Measurements from ENCODE around the gene RND1. TPM values are rescaled to one million over a fixed set of nuclear protein-coding genes. Genes with fewer than 3 reads are reported as not detected.
A peak's percentile ranks its signal among the peaks of the same experiment; 100 is the strongest.

Gene RND1
- total and polyA plus RNA-seq, 2 of the 13 experiments (the other 11 are each of a cell fraction or from before 2014, with no cell fraction given), result 1.8 to 1.9 TPM

- TF ChIP-seq RFXAP (CRISPR knock-in tag; IDR thresholded peaks at IDR 0.05; ENCODE audit: borderline replicate concordance) (peak; percentile 81; the same call in 1 of the 2 replicates), ZNF850 (CRISPR knock-in tag; conservative IDR thresholded peaks at IDR 0.05) (no peak), NCOR1 (IDR thresholded peaks at IDR 0.05; ENCODE audit: borderline replicate concordance, low read length) (no peak), THRA (CRISPR knock-in tag; IDR thresholded peaks at IDR 0.05; ENCODE audit: borderline replicate concordance) (no peak), ZBTB7A (CRISPR knock-in tag; IDR thresholded peaks at IDR 0.05) (peak; percentile 24; the same call in 1 of the 2 replicates), HDAC2 (CRISPR knock-in tag; IDR thresholded peaks at IDR 0.05) (peak; percentile 30), PAF1 (CRISPR knock-in tag; IDR thresholded peaks at IDR 0.05) (no peak), ZBTB33 (CRISPR knock-in tag; IDR thresholded peaks at IDR 0.05) (peak; percentile 12; the same call in 1 of the 2 replicates), TERF1 (CRISPR knock-in tag; IDR thresholded peaks at IDR 0.05) (no peak), ZNF143 (CRISPR knock-in tag; IDR thresholded peaks at IDR 0.05) (peak; percentile 21; the same call in 1 of the 2 replicates), NR0B2 (CRISPR knock-in tag; IDR thresholded peaks at IDR 0.05) (peak; percentile 69; the same call in 1 of the 2 replicates), ATF3 (CRISPR knock-in tag; IDR thresholded peaks at IDR 0.05) (peak; percentile 33; the same call in 1 of the 2 replicates), ZBTB4 (CRISPR knock-in tag; IDR thresholded peaks at IDR 0.05; ENCODE audit: borderline replicate concordance) (no peak), SMARCC2 (IDR thresholded peaks at IDR 0.05) (no peak), ZNF451 (CRISPR knock-in tag; IDR thresholded peaks at IDR 0.05) (peak; percentile 60; the same call in 1 of the 2 replicates), ZNF230 (CRISPR knock-in tag; IDR thresholded peaks at IDR 0.05) (0 out of 2 replicates have a peak, but pooled peaks have one; percentile 13), NAIF1 (CRISPR knock-in tag; IDR thresholded peaks at IDR 0.05; ENCODE audit: borderline replicate concordance) (no peak; the same call in 1 of the 2 replicates), ZNF567 (CRISPR knock-in tag; IDR thresholded peaks at IDR 0.05; ENCODE audit: borderline replicate concordance) (0 out of 2 replicates have a peak, but pooled peaks have one; percentile 61), ZSCAN25 (CRISPR knock-in tag; IDR thresholded peaks at IDR 0.05) (peak; percentile 65)
Measured at GRCh38 chr12:48814262-48815125, 51.2 kb downstream of the RND1 start (continued).

Data from HepG2 (cell line).